Measurements from ENCODE around the gene PRPH2. TPM values are rescaled to one million over a fixed set of nuclear protein-coding genes. Genes with fewer than 3 reads are reported as not detected.

Gene PRPH2
- polyA plus RNA-seq, 3 donors = 0.05 TPM; not detected in 2

- Mint-ChIP-seq H3K9me3 (peaks cover 0 to 3% (median 0%) of the 10 kb centered on the region in 7 donors), H3K27ac (peak overlapping the region in 1 of 7 donors; percentile 12), H3K4me3 (no peak overlapping the region), H3K36me3 (peaks cover 87 to 96% of the 10 kb centered on the region in 2 donors), H3K27me3 (ENCODE audit: low read depth in 3 of 3) (no peaks in the 10 kb centered on the region), H3K4me1 (no peaks in the 10 kb centered on the region)
- TF ChIP-seq CTCF (IDR thresholded peaks at IDR 0.05) = no peak
- intact Hi-C loops (cut with micrococcal nuclease) = no loop called here
- no peak for DNase-seq
- peaks cover 86 to 97% of the 10 kb centered on the region in 2 donors for H3K36me3 ChIP-seq (replicated peaks in 1 of 2; ENCODE audit: control insufficient read depth in 1 of 2, insufficient read depth in 2 of 2, low read length in 2 of 2)
- no peaks in the 10 kb centered on the region for H3K4me1 ChIP-seq (ENCODE audit: control insufficient read depth in 1 of 2, insufficient read depth in 2 of 2, low read length in 2 of 2)
- no peak overlapping the region for H2AFZ ChIP-seq (ENCODE audit: insufficient read depth, low read depth, low read length, poor library complexity, severe bottlenecking)
- H3K9me3 ChIP-seq (replicated peaks in 1 of 2; ENCODE audit: control insufficient read depth in 1 of 2, insufficient read depth in 1 of 2, low read length in 2 of 2) = no peaks in the 10 kb centered on the region
- H3K79me2 ChIP-seq (ENCODE audit: insufficient read depth, low read length) = no peaks in the 10 kb centered on the region
- no peaks in the 10 kb centered on the region for H3K27me3 ChIP-seq (ENCODE audit: control insufficient read depth in 2 of 2, insufficient read depth in 2 of 2, low read length in 2 of 2)
- H3K4me2 ChIP-seq (replicated peaks; ENCODE audit: extremely low read depth, low read length, poor library complexity, severe bottlenecking) = no peak overlapping the region
- no peak overlapping the region for H3K27ac ChIP-seq (ENCODE audit: low read depth in 1 of 2, low read length in 2 of 2)
- 94% methylated on average over 2 of the region's 3 CpGs for WGBS (ENCODE audit: insufficient coverage)
- H3K4me3 ChIP-seq (replicated peaks in 1 of 3; ENCODE audit: low read depth in 2 of 3, low read length in 3 of 3) = no peak overlapping the region
- peaks cover 7% of the 10 kb centered on the region for H4K20me1 ChIP-seq (ENCODE audit: insufficient read depth, low read length)
- no peak overlapping the region for H3K9ac ChIP-seq (ENCODE audit: insufficient read depth, low read length, poor library complexity, severe bottlenecking)
Measured at GRCh38 chr6:42688281-42688680, 34.1 kb downstream of the PRPH2 start.

- H3K36me3 ChIP-seq (replicated peaks in 1 of 2; ENCODE audit: control insufficient read depth in 1 of 2, insufficient read depth in 2 of 2, low read length in 2 of 2) = peaks cover 91 to 100% of the 10 kb centered on the region in 2 donors
- intact Hi-C loops (cut with micrococcal nuclease) = no loop called here
- H3K4me1 ChIP-seq (ENCODE audit: control insufficient read depth in 1 of 2, insufficient read depth in 2 of 2, low read length in 2 of 2) = no peaks in the 10 kb centered on the region
- H3K27me3 Mint-ChIP-seq (ENCODE audit: low read depth in 3 of 3) = no peaks in the 10 kb centered on the region
- no peak overlapping the region for H3K4me2 ChIP-seq (replicated peaks; ENCODE audit: extremely low read depth, low read length, poor library complexity, severe bottlenecking)
- peaks cover 82 to 98% of the 10 kb centered on the region in 2 donors for H3K36me3 Mint-ChIP-seq
- H3K4me1 Mint-ChIP-seq = no peaks in the 10 kb centered on the region
- no peak for TF ChIP-seq CTCF (IDR thresholded peaks at IDR 0.05)
- no peak for DNase-seq
- no peaks in the 10 kb centered on the region for H3K9me3 ChIP-seq (replicated peaks in 1 of 2; ENCODE audit: control insufficient read depth in 1 of 2, insufficient read depth in 1 of 2, low read length in 2 of 2)
- H3K79me2 ChIP-seq (ENCODE audit: insufficient read depth, low read length) = no peaks in the 10 kb centered on the region
- no peak overlapping the region for H3K4me3 Mint-ChIP-seq
- H3K9ac ChIP-seq (ENCODE audit: insufficient read depth, low read length, poor library complexity, severe bottlenecking) = no peak overlapping the region
- no peaks in the 10 kb centered on the region for H3K27me3 ChIP-seq (ENCODE audit: control insufficient read depth in 2 of 2, insufficient read depth in 2 of 2, low read length in 2 of 2)
- no peak overlapping the region for H3K4me3 ChIP-seq (replicated peaks in 1 of 3; ENCODE audit: low read depth in 2 of 3, low read length in 3 of 3)
- no peak overlapping the region for H3K27ac ChIP-seq (ENCODE audit: low read depth in 1 of 2, low read length in 2 of 2)
- no peak overlapping the region for H3K27ac Mint-ChIP-seq
- no peaks in the 10 kb centered on the region for H3K9me3 Mint-ChIP-seq
- WGBS (ENCODE audit: insufficient coverage) = 96% methylated on average over 5 of the region's 5 CpGs
- no peak overlapping the region for H2AFZ ChIP-seq (ENCODE audit: insufficient read depth, low read depth, low read length, poor library complexity, severe bottlenecking)
- H4K20me1 ChIP-seq (ENCODE audit: insufficient read depth, low read length) = peaks cover 13% of the 10 kb centered on the region
Measured at GRCh38 chr6:42679358-42679757, 43.0 kb downstream of the PRPH2 start.
